Posterior vena cava (tissue), 2 donors: ENCODE measurements around the gene MSL3B.
"Not testable (repeated sequence)": the region's sequence is repeated elsewhere in the genome, so short reads cannot be mapped to it uniquely, and the experiment has no call there.

ENCODE experiments used
- DNase-seq: peaks from one replicate; pipeline ENCODE4 v3.0.0-alpha.2; 2020; ENCODE audit warnings: low spot score
- intact Hi-C, 2 donors: fragments of 100-400 bp; cut with DNase I; formaldehyde crosslinking; loops; one replicate each; pipeline versions ENCODE4 v1.14.1 to v1.14.2; 2022 to 2023
- donor health status: DM: yes; HTN: yes; CAD: no.
- donor health status: DM: yes; HTN: yes; CAD: no.

The MSL3B gene

GRCh38 chr2:233867993-233868532, at the start of gene MSL3B:
Gene MSL3B (minus strand): TSS chr2:233868386.
- intact Hi-C loops = no loop called here
- DNase-seq = peak; percentile 85

DNA sequence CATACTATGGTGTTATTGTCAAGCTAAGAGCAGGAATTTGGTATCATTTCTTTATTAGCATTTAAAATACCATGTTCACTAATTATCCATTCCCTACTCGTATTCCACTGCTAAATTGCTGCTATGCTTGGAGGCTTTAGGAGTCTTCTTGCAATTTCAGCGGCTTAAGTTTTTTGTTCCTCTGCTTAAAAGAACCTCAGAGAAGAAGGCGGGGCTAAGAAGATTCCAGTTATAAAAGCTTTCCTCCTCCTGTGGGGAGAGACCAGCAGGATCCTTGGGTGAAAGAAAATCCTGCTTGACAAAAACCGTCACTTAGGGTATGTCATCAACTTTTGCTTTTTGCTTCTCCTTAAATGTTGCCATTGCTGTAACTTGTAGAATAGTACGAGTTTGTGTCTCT, 48.9 kb upstream of the MSL3B start, which contains the start of gene TRPM8:
Gene TRPM8, plus strand, starts transcription at position 258 of the 400 bp plus-strand sequence. CDS start 9,165 bp downstream, outside the sequence.
- intact Hi-C loops = no loop called here
- DNase-seq = no peak

DNA sequence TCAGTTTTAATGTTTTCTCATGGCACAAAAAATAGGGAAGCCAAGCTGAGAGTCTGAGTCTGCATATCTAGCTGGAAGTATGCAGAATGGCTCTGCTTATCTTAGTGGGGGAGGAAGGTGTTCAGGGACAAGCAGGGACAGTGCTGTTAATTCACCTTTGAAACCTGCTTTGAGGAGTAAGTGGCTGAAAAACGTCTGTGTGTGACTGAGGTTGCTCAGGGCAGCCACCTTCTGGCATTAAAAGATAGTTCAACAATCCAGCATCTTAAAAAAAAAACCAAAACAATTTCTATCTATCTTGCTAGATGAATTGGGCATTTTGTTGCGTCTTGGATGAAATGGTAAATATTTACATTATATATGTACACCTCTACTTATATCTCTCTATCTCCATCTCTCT, 46.9 kb upstream of the MSL3B start:
- no peak for DNase-seq
- intact Hi-C loops = no loop called here

GRCh38 chr2:233912691-233913423, 44.7 kb upstream of the MSL3B start:
- intact Hi-C loops = no loop called here
- no peak for DNase-seq

DNA sequence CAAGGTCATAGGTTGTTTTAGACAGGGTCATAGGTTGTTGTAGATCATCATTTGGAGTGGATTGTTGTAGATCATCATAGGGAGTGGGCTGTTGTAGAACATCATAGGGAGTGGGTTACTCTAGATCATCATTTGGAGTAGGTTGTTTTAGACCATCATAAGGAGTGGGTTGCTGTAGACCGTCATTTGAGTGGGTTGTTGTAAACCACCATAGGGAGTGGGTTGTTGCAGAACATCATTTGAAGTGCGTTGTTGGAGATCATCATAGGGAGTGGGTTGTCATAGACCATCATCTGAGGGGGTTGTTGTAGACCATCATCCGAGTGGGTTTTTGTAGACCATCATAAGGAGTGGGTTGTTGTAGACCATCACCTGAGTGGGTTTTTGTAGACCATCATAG, 39.4 kb upstream of the MSL3B start:
- no peak for DNase-seq
- intact Hi-C loops = no loop called here

GRCh38 chr2:233905945-233906344, 37.8 kb upstream of the MSL3B start:
- DNase-seq = no peak
- intact Hi-C loops = no loop called here

DNA sequence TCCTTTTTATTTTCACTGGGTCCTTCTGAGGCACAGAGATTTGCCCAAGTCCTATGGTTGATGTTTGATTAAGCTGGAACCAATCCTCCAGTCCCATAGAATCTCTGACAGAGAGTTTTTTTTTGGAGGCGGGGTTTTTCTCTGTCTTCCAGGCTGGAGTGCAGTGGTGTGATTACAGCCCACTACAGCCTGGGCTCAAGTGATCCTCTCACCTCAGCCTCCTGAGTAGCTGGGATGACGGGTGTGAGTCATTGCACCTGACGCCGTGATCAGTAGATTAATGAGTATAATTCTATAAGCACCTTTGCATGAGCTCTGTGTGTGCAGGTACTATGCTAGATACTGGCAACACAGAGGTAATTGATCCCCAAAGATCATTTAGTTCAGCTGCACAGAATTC, 33.7 kb upstream of the MSL3B start:
- intact Hi-C loops = no loop called here
- no peak for DNase-seq

DNA sequence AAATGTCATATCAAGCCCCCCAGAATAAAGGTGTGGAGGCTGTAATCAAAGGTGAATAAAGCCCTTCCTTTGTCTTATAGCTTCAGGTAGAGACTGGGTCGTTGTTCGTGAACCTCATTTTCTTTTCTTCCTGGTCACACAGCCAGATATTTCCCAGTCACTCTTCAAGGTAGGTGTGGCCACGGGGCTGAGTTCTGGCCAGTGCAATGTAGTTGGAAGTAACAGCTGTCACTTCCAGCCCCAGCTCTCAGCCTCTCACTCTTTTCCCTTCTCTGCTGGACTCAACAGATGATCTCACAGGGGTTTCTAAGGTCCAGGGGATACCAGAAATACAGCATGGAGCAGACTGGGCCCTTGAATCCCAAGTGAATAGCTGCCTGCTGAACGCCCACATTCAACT, 33.2 kb upstream of the MSL3B start:
- DNase-seq = no peak
- intact Hi-C loops = no loop called here

GRCh38 chr2:233896253-233896652, 28.1 kb upstream of the MSL3B start:
- DNase-seq, intact Hi-C loops: not testable (repeated sequence)

GRCh38 chr2:233892793-233893192, 24.6 kb upstream of the MSL3B start:
- no peak for DNase-seq
- intact Hi-C loops = no loop called here

GRCh38 chr2:233882353-233882752, 14.2 kb upstream of the MSL3B start:
- intact Hi-C loops = no loop called here

DNA sequence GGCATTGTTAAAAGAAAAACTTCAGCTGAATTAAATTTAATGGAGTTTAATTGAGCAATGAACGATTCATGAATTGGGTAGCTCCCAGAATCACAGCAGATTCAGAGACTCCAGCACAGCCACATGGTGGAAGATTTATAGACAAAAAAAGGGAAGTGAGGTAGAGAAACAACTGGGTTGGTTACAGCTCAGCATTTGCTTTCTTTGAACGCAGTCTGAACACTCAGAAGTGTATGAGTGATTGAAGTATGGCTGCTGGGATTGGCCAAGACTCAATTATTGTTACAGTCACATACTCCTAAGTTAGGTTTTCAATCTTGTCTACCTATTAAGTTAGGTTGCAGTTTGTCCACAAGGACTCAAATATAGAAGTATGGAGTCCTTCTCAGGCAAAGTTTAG, 3.9 kb upstream of the MSL3B start:
- DNase-seq, intact Hi-C loops: not testable (repeated sequence)

More at GRCh38 chr2:233882353-233882752, 14.2 kb upstream of the MSL3B start:
- DNase-seq = no peak

DNA sequence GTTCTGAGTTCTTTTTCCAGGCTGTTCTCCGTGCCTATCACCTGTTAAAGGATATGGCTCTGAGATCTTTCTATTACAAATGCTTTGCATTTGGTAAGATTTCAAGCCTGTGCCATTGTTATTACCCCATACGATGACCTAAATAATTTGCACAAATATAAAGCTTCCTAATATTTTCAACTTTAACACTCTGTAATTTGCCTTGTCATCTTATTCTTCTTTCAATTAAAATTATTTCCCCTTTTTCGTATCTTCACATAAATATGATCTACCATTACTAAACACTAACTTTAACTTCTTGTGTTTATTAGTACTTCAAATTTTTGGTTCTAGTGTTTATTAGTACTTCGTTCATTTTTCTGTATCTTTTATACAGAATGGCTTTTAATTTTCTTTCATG, 3.2 kb upstream of the MSL3B start:
- DNase-seq = no peak
- intact Hi-C loops = no loop called here

- DNase-seq = no peak
- intact Hi-C loops = no loop called here
Measured at GRCh38 chr2:233866479-233866878, 1.7 kb downstream of the MSL3B start.

GRCh38 chr2:233865838-233866237, 2.3 kb downstream of the MSL3B start:
- no peak for DNase-seq
- intact Hi-C loops = no loop called here

GRCh38 chr2:233862261-233862768, 5.9 kb downstream of the MSL3B start:
- intact Hi-C loops = no loop called here
- DNase-seq = no peak

DNA sequence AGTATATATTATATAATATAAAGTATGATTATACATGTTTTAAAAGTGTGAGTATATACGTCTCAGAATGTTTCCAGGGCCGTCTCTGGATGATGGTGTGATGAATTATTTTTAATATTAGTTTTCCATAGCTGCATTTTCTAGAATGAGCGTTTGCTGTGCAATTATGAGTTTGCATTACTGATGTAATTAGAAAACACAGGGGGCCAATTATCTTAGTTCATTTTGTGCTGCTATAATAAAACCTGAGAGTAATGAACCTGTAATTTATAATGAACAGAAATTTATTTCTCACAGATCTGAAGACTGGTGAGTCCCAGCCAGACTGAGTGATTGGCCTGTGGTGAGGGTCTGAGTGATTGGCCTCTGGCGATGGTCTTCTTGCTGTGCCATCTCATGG, 9.9 kb downstream of the MSL3B start:
- DNase-seq = no peak
- intact Hi-C loops = loop anchor here in 1 of 2 donors (5.0 kb wide), 1 partner anchor 1639 kb away; no protein-coding TSS in a partner anchor

GRCh38 chr2:233857511-233858141, 10.6 kb downstream of the MSL3B start:
- intact Hi-C loops = loop anchor here in 1 of 2 donors (5.0 kb wide), 1 partner anchor 1640 kb away; no protein-coding TSS in a partner anchor

GRCh38 chr2:233856184-233856583, 12.0 kb downstream of the MSL3B start:
- DNase-seq = no peak
- intact Hi-C loops = loop anchor here in 1 of 2 donors (5.0 kb wide), 1 partner anchor 1641 kb away; no protein-coding TSS in a partner anchor

More at GRCh38 chr2:233857511-233858141, 10.6 kb downstream of the MSL3B start:
- DNase-seq = no peak

DNA sequence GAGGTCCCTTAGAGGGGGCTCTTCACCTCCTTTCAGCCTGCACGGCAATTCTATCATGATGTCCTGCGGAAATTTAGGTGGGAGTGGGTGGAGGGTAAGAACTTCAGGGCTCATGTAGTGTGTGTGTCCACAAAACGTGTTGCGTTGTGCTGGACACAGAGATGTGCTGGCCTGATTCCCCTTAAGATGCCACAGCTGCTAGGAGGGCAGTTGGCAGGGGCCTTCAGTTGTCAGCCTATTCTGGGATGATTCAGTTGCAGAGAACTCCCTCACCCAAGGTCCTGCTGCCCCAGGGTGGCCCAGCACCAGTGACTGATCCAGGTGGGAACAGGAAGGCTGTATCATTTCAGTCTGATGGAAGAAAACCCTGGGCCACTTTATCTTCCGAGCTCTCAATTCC, 12.8 kb downstream of the MSL3B start:
- no peak for DNase-seq
- intact Hi-C loops = loop anchor here in 1 of 2 donors (5.0 kb wide), 1 partner anchor 1642 kb away; no protein-coding TSS in a partner anchor
